GM08714 (cell line): Measurements from ENCODE around the gene LINGO4.

Experiments used
- H3K4me3 ChIP-seq: fragments of 200-500 bp; sonication (Bioruptor generic); 2 replicates; pipeline ENCODE4 v1.5.1; 2014; ENCODE audit warnings: mild to moderate bottlenecking, low read length, inconsistent platforms
- ZNF274 ChIP-seq: IDR thresholded peaks from 2 replicates; pipeline ENCODE4 v1.6.1; 2012; ENCODE audit warnings: mild to moderate bottlenecking, low read depth, low read length

LINGO4 gene

GRCh38 chr1:151827853-151828252 is 22.6 kb upstream of the LINGO4 start:
- no peak overlapping the region for H3K4me3 ChIP-seq
- TF ChIP-seq ZNF274: no peak

GRCh38 chr1:151825751-151826660 is 20.8 kb upstream of the LINGO4 start:
- no peak overlapping the region for H3K4me3 ChIP-seq
- TF ChIP-seq ZNF274: no peak

GRCh38 chr1:151825204-151825603 is 20.0 kb upstream of the LINGO4 start:
- TF ChIP-seq ZNF274: no peak
- H3K4me3 ChIP-seq: no peak overlapping the region

- TF ChIP-seq ZNF274: no peak
Observed at GRCh38 chr1:151823175-151823574, 18.0 kb upstream of the LINGO4 start.

GRCh38 chr1:151822404-151822803 is 17.2 kb upstream of the LINGO4 start:
- TF ChIP-seq ZNF274: no peak

More at GRCh38 chr1:151823175-151823574, 18.0 kb upstream of the LINGO4 start:
- H3K4me3 ChIP-seq: no peak overlapping the region

GRCh38 chr1:151820940-151821339 is 15.7 kb upstream of the LINGO4 start:
- no peak for TF ChIP-seq ZNF274
- no peak overlapping the region for H3K4me3 ChIP-seq

More at GRCh38 chr1:151822404-151822803, 17.2 kb upstream of the LINGO4 start:
- no peak overlapping the region for H3K4me3 ChIP-seq

- TF ChIP-seq ZNF274: no peak
- H3K4me3 ChIP-seq: no peak overlapping the region
Observed at GRCh38 chr1:151819976-151820623, 14.9 kb upstream of the LINGO4 start.

- no peak for TF ChIP-seq ZNF274
- no peak overlapping the region for H3K4me3 ChIP-seq
Observed at GRCh38 chr1:151819227-151819835, 14.1 kb upstream of the LINGO4 start.

- H3K4me3 ChIP-seq: no peak overlapping the region
- TF ChIP-seq ZNF274: no peak
Observed at GRCh38 chr1:151817353-151817730, 12.1 kb upstream of the LINGO4 start.

- no peak for TF ChIP-seq ZNF274
Observed at GRCh38 chr1:151816548-151817352, 11.5 kb upstream of the LINGO4 start.

GRCh38 chr1:151815716-151816327 is 10.6 kb upstream of the LINGO4 start:
- no peak overlapping the region for H3K4me3 ChIP-seq

More at GRCh38 chr1:151816548-151817352, 11.5 kb upstream of the LINGO4 start:
- no peak overlapping the region for H3K4me3 ChIP-seq

GRCh38 chr1:151814971-151815545 is 9.8 kb upstream of the LINGO4 start:
- H3K4me3 ChIP-seq: no peak overlapping the region
- no peak for TF ChIP-seq ZNF274

More at GRCh38 chr1:151815716-151816327, 10.6 kb upstream of the LINGO4 start:
- TF ChIP-seq ZNF274: no peak

GRCh38 chr1:151814426-151814825 is 9.2 kb upstream of the LINGO4 start:
- H3K4me3 ChIP-seq: no peak overlapping the region
- no peak for TF ChIP-seq ZNF274
